NT2/D1 (cell line): ENCODE results near the gene EFCAB14.

ENCODE experiments used
- SUZ12 ChIP-seq: IDR thresholded peaks from 2 replicates; pipeline ENCODE4 v1.6.1; 2011; ENCODE audit not compliant: insufficient read length, insufficient read depth; ENCODE audit errors: extremely low read depth
- YY1 ChIP-seq: IDR thresholded peaks from 2 replicates; pipeline ENCODE4 v1.6.1; 2011; ENCODE audit not compliant: insufficient read length, insufficient read depth
- ZNF274 ChIP-seq: IDR thresholded peaks from 2 replicates; pipeline ENCODE4 v1.6.1; 2011; ENCODE audit warnings: mild to moderate bottlenecking, low read depth, low read length

- TF ChIP-seq ZNF274 (no peak), YY1 (no peak), SUZ12 (no peak)
Measured at GRCh38 chr1:46755121-46755520, 36.2 kb upstream of the EFCAB14 start.
